Activated T-helper 17 cell treated with anti-CD3 and anti-CD28 coated beads, Interleukin-2, amount 50 U/mL, for 72 hours (primary cell): Measurements from ENCODE around the gene TMEM191C. TPM values are rescaled to one million over a fixed set of nuclear protein-coding genes. Genes with fewer than 3 reads are reported as not detected.
"Not testable (repeated sequence)": the region's sequence is repeated elsewhere in the genome, so short reads cannot be mapped to it uniquely, and the experiment has no call there.

Experiments used
- ATAC-seq: fragments of 150-1000 bp; cut with Tn5 transposase; replicated peaks from 2 replicates; pipeline ENCODE4 v1.10.0; 2021; ENCODE audit warnings: mild to moderate bottlenecking, moderate library complexity
- H3K27ac Mint-ChIP-seq: one replicate; pipeline ENCODE4 v1.8.0; 2022; ENCODE audit warnings: mixed read lengths
- H3K27me3 Mint-ChIP-seq: one replicate; pipeline ENCODE4 v1.8.0; 2022; ENCODE audit warnings: mixed read lengths
- H3K36me3 Mint-ChIP-seq: one replicate; pipeline ENCODE4 v1.8.0; 2022; ENCODE audit warnings: low read depth, mild to moderate bottlenecking, mixed read lengths
- H3K4me1 Mint-ChIP-seq: one replicate; pipeline ENCODE4 v1.8.0; 2022; ENCODE audit warnings: mixed read lengths
- H3K4me3 Mint-ChIP-seq: one replicate; pipeline ENCODE4 v1.8.0; 2022; ENCODE audit warnings: mild to moderate bottlenecking, mixed read lengths
- H3K9me3 Mint-ChIP-seq: one replicate; pipeline ENCODE4 v1.8.0; 2022; ENCODE audit warnings: mixed read lengths
- total RNA-seq, 2 donors: library from RNA; stranded (reverse); gene quantifications; one replicate each; pipeline ENCODE4 v1.2.3, GENCODE V29; 2022

The TMEM191C gene
- total RNA-seq, 2 donors from 2014 or later = 0.82 to 5.2 TPM

DNA sequence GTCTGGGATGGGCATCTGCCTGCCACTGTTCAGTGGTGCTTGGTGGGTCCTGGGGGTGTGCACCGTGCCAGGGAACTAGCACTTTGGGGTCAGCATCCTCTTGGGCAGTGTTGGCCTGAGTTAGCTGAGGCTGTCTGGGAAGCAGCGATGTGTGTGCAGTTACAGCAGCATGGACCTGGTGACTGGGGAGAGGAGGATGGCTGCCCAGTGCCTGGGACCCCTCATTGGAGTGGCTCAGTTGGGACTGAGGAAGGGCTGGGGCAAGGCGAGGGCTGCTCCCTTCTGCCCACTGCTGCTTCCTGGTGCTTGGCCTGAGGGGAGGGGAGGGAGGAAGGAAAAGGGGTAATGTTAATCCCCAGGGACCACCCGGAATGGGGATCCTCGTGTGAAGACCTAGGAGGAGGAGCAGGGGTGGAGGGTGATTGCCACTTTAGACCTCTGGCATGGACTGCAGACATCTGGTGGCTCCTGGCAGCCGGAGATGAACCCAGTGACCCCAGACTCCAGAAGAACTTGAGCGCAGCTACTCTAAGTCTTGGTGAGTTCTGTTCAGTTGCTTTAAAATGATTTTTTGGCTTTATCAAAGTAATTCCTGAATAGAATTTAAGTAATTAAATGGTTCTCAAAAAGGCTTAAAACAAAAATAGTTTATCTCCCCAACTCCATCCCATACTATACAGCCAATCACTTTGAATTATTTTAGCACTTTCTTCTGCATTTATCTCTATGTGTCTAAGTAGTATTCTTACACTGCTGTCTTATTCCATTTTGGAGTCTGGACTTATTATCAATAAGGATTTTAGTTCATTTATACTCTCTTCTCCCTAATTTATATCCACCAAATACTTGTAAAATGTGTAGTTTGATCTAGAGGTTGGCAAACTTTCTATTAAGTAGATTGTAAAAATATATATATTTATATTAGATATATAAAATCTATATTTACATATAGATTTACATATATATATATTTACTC, 15.4 kb upstream of the TMEM191C start:
- Mint-ChIP-seq H3K27me3 (no peaks in the 10 kb centered on the region), H3K4me3 (no peak overlapping the region), H3K9me3 (no peaks in the 10 kb centered on the region), H3K4me1 (no peaks in the 10 kb centered on the region), H3K36me3 (no peaks in the 10 kb centered on the region), H3K27ac (no peak overlapping the region)
- ATAC-seq = no peak

DNA sequence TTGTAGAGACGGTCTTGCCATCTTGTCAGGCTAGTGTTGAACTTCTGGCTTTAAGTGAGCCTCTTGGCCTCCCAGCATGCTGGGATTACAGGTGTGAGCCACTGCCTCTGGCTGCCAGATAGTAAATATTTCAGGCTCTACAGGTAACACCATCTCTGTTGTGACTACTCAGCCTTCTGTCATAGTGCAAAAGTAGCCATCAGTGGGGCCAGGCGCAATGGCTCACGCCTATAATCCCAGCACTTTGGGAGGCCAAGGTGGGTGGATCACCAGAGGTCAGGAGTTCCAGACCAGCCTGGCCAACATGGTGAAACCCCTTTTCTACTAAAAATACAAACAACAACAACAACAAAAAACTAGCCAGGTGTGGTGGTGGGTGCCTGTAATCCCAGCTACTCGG, 14.5 kb upstream of the TMEM191C start:
- not testable (repeated sequence) for H3K36me3 Mint-ChIP-seq, H3K27ac Mint-ChIP-seq, H3K9me3 Mint-ChIP-seq, ATAC-seq, H3K27me3 Mint-ChIP-seq, H3K4me1 Mint-ChIP-seq, H3K4me3 Mint-ChIP-seq

DNA sequence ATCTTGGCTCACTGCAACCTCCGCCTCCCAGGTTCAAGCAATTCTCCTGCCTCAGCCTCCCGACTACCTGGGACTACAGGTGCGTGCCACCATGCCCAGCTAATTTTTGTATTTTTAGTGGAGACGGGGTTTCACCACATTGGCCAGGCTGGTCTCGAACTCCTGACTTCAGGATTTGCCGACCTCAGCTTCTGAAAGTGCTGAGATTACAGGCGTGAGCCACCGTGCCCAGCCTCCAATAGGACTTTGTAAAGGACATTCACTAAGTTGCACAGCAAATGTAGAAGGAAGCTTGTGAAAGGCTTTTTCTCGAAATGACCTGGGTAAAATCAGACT, 12.2 kb upstream of the TMEM191C start:
- not testable (repeated sequence) for H3K4me1 Mint-ChIP-seq, H3K27me3 Mint-ChIP-seq, H3K4me3 Mint-ChIP-seq, ATAC-seq, H3K36me3 Mint-ChIP-seq, H3K27ac Mint-ChIP-seq, H3K9me3 Mint-ChIP-seq

DNA sequence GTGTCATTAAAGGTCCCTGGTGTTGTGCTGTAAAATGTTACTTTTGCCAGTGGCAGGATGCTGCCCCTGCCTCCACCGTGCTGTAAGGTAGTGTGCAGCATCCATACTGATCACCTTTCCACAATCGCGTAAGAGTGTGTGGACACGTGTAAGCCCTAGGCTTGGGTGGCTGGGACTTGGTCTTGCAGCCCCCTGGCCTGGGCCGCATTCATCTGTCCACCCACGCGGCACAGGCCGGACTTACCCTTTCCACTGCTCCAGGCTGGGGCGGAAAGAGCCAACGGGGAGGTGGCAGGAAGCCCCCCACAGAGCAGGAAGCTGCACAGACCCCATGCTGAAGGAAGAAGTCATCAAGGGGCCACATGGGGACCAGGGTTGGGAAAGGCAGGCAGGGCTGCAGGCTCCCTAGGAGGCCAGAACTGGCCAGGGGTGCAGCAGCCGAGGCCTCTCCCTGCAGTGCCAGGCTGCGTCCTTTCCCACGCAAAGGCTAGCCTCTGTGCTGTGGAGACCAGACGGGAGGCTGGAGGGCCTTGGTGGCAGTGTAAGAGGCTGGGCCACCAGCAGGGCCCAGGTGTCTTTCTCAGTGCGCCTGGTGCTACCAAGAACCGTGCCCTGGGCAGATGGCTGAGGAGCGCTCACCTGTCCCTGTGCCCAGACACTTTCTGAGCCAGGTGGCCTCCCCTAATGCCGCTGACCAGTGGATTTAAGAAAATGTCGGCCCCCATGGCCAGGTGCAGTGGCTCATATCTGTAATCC, 11.7 kb upstream of the TMEM191C start:
- Mint-ChIP-seq H3K9me3 (no peaks in the 10 kb centered on the region), H3K36me3 (no peaks in the 10 kb centered on the region), H3K27ac (no peak overlapping the region), H3K27me3 (no peaks in the 10 kb centered on the region), H3K4me3 (no peak overlapping the region), H3K4me1 (no peaks in the 10 kb centered on the region)
- ATAC-seq = no peak

- no peaks in the 10 kb centered on the region for H3K27me3 Mint-ChIP-seq
- H3K4me1 Mint-ChIP-seq = no peaks in the 10 kb centered on the region
- H3K27ac Mint-ChIP-seq = peak overlapping the region; percentile 20
- no peaks in the 10 kb centered on the region for H3K36me3 Mint-ChIP-seq
- no peak overlapping the region for H3K4me3 Mint-ChIP-seq
- ATAC-seq = no peak
- H3K9me3 Mint-ChIP-seq = no peaks in the 10 kb centered on the region
Observed at GRCh38 chr22:21457023-21457787, 10.0 kb upstream of the TMEM191C start.

DNA sequence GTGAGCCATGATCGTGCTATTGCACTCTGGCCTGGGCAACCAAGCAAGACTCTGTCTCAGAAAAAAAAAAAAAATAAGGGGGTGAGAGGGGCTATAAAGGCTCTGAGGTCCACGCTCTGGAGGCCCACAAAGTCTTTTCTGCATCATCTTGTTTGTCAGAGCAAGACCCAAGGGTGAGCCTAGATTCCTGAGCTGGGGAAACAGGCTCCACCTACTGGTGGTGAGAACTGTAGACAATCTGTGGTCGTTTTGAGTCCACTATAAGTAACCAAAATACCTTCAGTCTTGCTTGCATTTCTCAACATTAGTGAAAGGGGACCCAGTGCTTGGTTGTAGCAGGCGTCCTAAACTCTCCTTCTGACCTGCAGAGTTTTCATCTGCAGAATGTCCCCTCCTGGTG, 4.5 kb upstream of the TMEM191C start:
- ATAC-seq = peak; percentile 25
- H3K36me3 Mint-ChIP-seq, H3K4me1 Mint-ChIP-seq, H3K9me3 Mint-ChIP-seq, H3K27me3 Mint-ChIP-seq, H3K27ac Mint-ChIP-seq, H3K4me3 Mint-ChIP-seq: not testable (repeated sequence)

GRCh38 chr22:21468194-21469096, 1.3 kb downstream of the TMEM191C start:
- ATAC-seq = peak; percentile 86
- H3K4me1 Mint-ChIP-seq, H3K36me3 Mint-ChIP-seq, H3K9me3 Mint-ChIP-seq, H3K27me3 Mint-ChIP-seq: not testable (repeated sequence)
- Mint-ChIP-seq H3K27ac (peak overlapping the region; percentile 85), H3K4me3 (peak overlapping the region; percentile 80)

DNA sequence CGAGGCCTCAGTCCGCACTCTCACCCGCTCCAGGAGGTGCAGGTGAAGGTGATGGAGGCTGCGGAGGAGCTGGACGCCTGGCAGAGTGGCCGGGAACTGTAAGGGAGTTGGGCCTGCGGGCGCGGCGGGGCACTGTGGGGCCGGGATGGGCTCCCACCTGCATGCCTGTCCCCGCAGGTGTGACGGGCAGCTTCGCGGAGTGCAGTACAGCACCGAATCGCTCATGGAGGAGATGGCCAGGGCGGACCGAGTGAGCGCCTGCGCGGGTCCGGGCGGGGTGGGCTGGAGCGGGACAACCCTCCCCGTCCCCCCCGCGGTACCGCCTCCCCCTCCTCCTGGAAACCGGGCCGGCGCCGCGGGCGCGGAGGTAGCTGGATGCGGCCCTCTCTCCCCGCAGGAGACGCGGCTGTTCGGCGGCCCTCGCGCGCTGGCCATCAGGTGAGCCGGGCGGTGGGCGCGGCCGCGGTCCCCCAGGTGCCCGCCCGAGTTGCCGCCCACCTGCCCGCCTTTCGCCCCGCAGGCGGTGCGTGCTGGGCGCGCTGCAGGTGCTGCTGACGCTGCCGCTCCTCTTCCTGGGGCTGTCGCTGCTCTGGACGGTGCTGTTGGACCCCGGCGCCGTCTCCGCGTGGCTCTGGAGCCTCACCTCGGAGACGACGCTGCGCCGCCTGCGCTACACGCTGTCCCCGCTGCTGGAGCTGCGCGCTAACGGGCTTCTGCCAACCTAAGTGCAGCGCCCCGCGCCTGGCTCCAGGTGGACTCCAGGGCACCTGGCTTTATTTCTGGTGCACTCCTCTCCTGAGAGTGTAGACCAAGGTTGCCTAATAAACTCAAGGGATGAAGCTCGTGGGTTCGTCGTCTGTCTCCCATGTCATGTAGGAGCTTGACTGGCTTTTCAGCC, 2.2 kb downstream of the TMEM191C start:
- not testable (repeated sequence) for H3K27me3 Mint-ChIP-seq, H3K27ac Mint-ChIP-seq, H3K4me1 Mint-ChIP-seq, H3K4me3 Mint-ChIP-seq, H3K9me3 Mint-ChIP-seq, H3K36me3 Mint-ChIP-seq
- peak; percentile 1 for ATAC-seq

- H3K4me3 Mint-ChIP-seq, H3K27ac Mint-ChIP-seq, H3K9me3 Mint-ChIP-seq, H3K36me3 Mint-ChIP-seq, H3K27me3 Mint-ChIP-seq, H3K4me1 Mint-ChIP-seq, ATAC-seq: not testable (repeated sequence)
Observed at GRCh38 chr22:21472984-21473383, 5.8 kb downstream of the TMEM191C start.

- not testable (repeated sequence) for H3K36me3 Mint-ChIP-seq, H3K4me3 Mint-ChIP-seq, H3K27ac Mint-ChIP-seq, H3K9me3 Mint-ChIP-seq, H3K4me1 Mint-ChIP-seq, ATAC-seq, H3K27me3 Mint-ChIP-seq
Observed at GRCh38 chr22:21473664-21474063, 6.5 kb downstream of the TMEM191C start.

DNA sequence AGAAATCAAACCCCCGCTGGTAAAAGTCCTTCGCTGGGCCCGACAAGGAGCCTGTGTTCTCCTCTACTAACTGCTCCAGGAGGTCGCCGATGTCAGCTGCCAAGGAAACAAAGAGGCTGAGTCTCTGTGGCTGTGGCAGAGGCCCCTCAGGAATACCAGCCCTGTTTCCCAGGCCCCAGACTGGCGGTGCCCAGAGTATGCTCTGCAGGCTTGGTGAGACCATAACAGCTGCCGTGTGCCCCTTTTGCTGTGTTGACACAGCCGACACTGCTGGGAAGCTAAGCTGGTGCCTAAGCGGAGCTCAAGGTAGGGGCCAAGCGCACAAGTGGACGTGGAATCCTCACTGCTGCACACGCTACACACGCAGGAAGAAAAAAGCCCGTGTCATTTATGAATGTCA, 16.9 kb downstream of the TMEM191C start:
- not testable (repeated sequence) for H3K36me3 Mint-ChIP-seq, H3K27ac Mint-ChIP-seq, H3K9me3 Mint-ChIP-seq, H3K4me1 Mint-ChIP-seq, H3K27me3 Mint-ChIP-seq, ATAC-seq, H3K4me3 Mint-ChIP-seq

GRCh38 chr22:21487723-21488122, 20.5 kb downstream of the TMEM191C start:
- H3K27me3 Mint-ChIP-seq, H3K36me3 Mint-ChIP-seq, H3K4me3 Mint-ChIP-seq, H3K4me1 Mint-ChIP-seq, ATAC-seq, H3K27ac Mint-ChIP-seq, H3K9me3 Mint-ChIP-seq: not testable (repeated sequence)

- ATAC-seq, H3K4me3 Mint-ChIP-seq: not testable (repeated sequence)
Observed at GRCh38 chr22:21489149-21489680, 22.0 kb downstream of the TMEM191C start.

More at GRCh38 chr22:21489149-21489680, 22.0 kb downstream of the TMEM191C start:
- H3K36me3 Mint-ChIP-seq, H3K27ac Mint-ChIP-seq, H3K27me3 Mint-ChIP-seq, H3K4me1 Mint-ChIP-seq, H3K9me3 Mint-ChIP-seq: not testable (repeated sequence)
